ENCODE data around the gene MSRB3.

GRCh38 chr12:65300097-65300496 lies 21.6 kb downstream of the MSRB3 start:
- TF ChIP-seq CTCF (conservative IDR thresholded peaks at IDR 0.05; ENCODE audit: low read depth, low read length) (no peak), POLR2A (IDR thresholded peaks at IDR 0.05; ENCODE audit: low read depth, low read length) (no peak), USF2 (IDR thresholded peaks at IDR 0.05; ENCODE audit: low read depth, low read length) (no peak), RAD21 (IDR thresholded peaks at IDR 0.05; ENCODE audit: low read length) (no peak), FOS (IDR thresholded peaks at IDR 0.05; ENCODE audit: low read depth, low read length) (no peak), MAFK (IDR thresholded peaks at IDR 0.05; ENCODE audit: low read depth, low read length) (no peak), SMC3 (IDR thresholded peaks at IDR 0.05; ENCODE audit: low read depth, low read length) (no peak)

All from IMR-90 (cell line).